ENCODE data around the gene SREBF1. TPM values are rescaled to one million over a fixed set of nuclear protein-coding genes. Genes with fewer than 3 reads are reported as not detected.

Gene SREBF1
- total RNA-seq, 1 experiment from 2014 or later = 360 TPM

GRCh38 chr17:17860766-17861107 is 24.0 kb upstream of the SREBF1 start:
- CTCF ChIA-PET = interaction anchor here (0.6 to 0.9 kb wide), 2 partner anchors 58 to 178 kb away, joined by 3 to 4 read pairs; no protein-coding TSS in a partner anchor
- no peak overlapping the region for H3K4me2 ChIP-seq
- no peaks in the 10 kb centered on the region for H3K36me3 ChIP-seq (ENCODE audit: low read depth)
- H3F3A ChIP-seq (ENCODE audit: insufficient read depth, low read depth) = peaks cover 9% of the 10 kb centered on the region; the same call in 1 of the 2 replicates
- DNase-seq = no peak
- H3K27me3 ChIP-seq (ENCODE audit: insufficient read depth, low read depth) = no peaks in the 10 kb centered on the region
- no peak overlapping the region for H3K27ac ChIP-seq
- H3K9me2 ChIP-seq (ENCODE audit: insufficient read depth) = no peaks in the 10 kb centered on the region
- intact Hi-C loops (cut with micrococcal nuclease; ENCODE audit: unreplicated experiment) = loop anchor here (1.0 to 5.0 kb wide), 6 partner anchors 48 to 503 kb away; partner anchors contain the start of gene RAI1
- peaks cover 13% of the 10 kb centered on the region for H3K4me1 ChIP-seq (replicated peaks; ENCODE audit: insufficient read depth)
- no peaks in the 10 kb centered on the region for H4K20me1 ChIP-seq (ENCODE audit: insufficient read depth)
- H3K79me2 ChIP-seq (ENCODE audit: low read depth) = no peaks in the 10 kb centered on the region
- H3K4me3 ChIP-seq = no peak overlapping the region
- POLR2A ChIA-PET (ENCODE audit: unreplicated experiment) = no interaction called here
- no peaks in the 10 kb centered on the region for H3K9me3 ChIP-seq (ENCODE audit: insufficient read depth, low read depth)
- H2AFZ ChIP-seq = no peak overlapping the region
- BruUV-seq (replicated peaks) = no TSS peak
- TF ChIP-seq EZH2 (IDR thresholded peaks at IDR 0.05; ENCODE audit: low read depth) (no peak), CTCF (conservative IDR thresholded peaks at IDR 0.05) (no peak)

- H3K9me2 ChIP-seq (ENCODE audit: insufficient read depth) = no peaks in the 10 kb centered on the region
- BruUV-seq (replicated peaks) = no TSS peak
- H3F3A ChIP-seq (ENCODE audit: insufficient read depth, low read depth) = peaks cover 10% of the 10 kb centered on the region; the same call in 1 of the 2 replicates
- intact Hi-C loops (cut with micrococcal nuclease; ENCODE audit: unreplicated experiment) = loop anchor here (1.0 to 5.0 kb wide), 6 partner anchors 48 to 503 kb away; partner anchors contain the start of gene RAI1
- no peak overlapping the region for H2AFZ ChIP-seq
- no peak overlapping the region for H3K4me3 ChIP-seq
- H3K27me3 ChIP-seq (ENCODE audit: insufficient read depth, low read depth) = no peaks in the 10 kb centered on the region
- H3K79me2 ChIP-seq (ENCODE audit: low read depth) = no peaks in the 10 kb centered on the region
- no peak overlapping the region for H3K4me2 ChIP-seq
- H3K27ac ChIP-seq = no peak overlapping the region
- peaks cover 19% of the 10 kb centered on the region for H3K4me1 ChIP-seq (replicated peaks; ENCODE audit: insufficient read depth)
- TF ChIP-seq CTCF (conservative IDR thresholded peaks at IDR 0.05) = peak; percentile 98
- no peak for TF ChIP-seq EZH2 (IDR thresholded peaks at IDR 0.05; ENCODE audit: low read depth)
- ChIA-PET POLR2A (ENCODE audit: unreplicated experiment) (no interaction called here), CTCF (interaction anchor here (0.6 to 0.9 kb wide), 3 partner anchors 22 to 59 kb away, joined by 4 to 7 read pairs (median 5); no protein-coding TSS in a partner anchor)
- peak in 1 of 2 experiments; percentile 72 for DNase-seq
- no peaks in the 10 kb centered on the region for H4K20me1 ChIP-seq (ENCODE audit: insufficient read depth)
- H3K9me3 ChIP-seq (ENCODE audit: insufficient read depth, low read depth) = no peaks in the 10 kb centered on the region
- H3K36me3 ChIP-seq (ENCODE audit: low read depth) = no peaks in the 10 kb centered on the region
Observed at GRCh38 chr17:17859909-17860765, 23.4 kb upstream of the SREBF1 start.

- no peaks in the 10 kb centered on the region for H3K9me2 ChIP-seq (ENCODE audit: insufficient read depth)
- no peak overlapping the region for H3K4me2 ChIP-seq
- no peaks in the 10 kb centered on the region for H3K9me3 ChIP-seq (ENCODE audit: insufficient read depth, low read depth)
- POLR2A ChIA-PET (ENCODE audit: unreplicated experiment) = interaction anchor here (0.6 kb wide), 1 partner anchor 32 kb away, joined by 3 read pairs; no protein-coding TSS in a partner anchor
- no peak overlapping the region for H3K27ac ChIP-seq
- peaks cover 29% of the 10 kb centered on the region; the same call in 1 of the 2 replicates for H3F3A ChIP-seq (ENCODE audit: insufficient read depth, low read depth)
- H4K20me1 ChIP-seq (ENCODE audit: insufficient read depth) = no peaks in the 10 kb centered on the region
- CTCF ChIA-PET = interaction anchor here (0.6 kb wide), 1 partner anchor 55 kb away, joined by 14 read pairs; no protein-coding TSS in a partner anchor
- H3K4me3 ChIP-seq = no peak overlapping the region
- H3K79me2 ChIP-seq (ENCODE audit: low read depth) = no peaks in the 10 kb centered on the region
- intact Hi-C loops (cut with micrococcal nuclease; ENCODE audit: unreplicated experiment) = no loop called here
- no peak for DNase-seq
- no peaks in the 10 kb centered on the region for H3K27me3 ChIP-seq (ENCODE audit: insufficient read depth, low read depth)
- TF ChIP-seq EZH2 (IDR thresholded peaks at IDR 0.05; ENCODE audit: low read depth) (no peak), CTCF (conservative IDR thresholded peaks at IDR 0.05) (no peak)
- H2AFZ ChIP-seq = no peak overlapping the region
- peaks cover 46% of the 10 kb centered on the region for H3K4me1 ChIP-seq (replicated peaks; ENCODE audit: insufficient read depth)
- BruUV-seq (replicated peaks) = no TSS peak
- H3K36me3 ChIP-seq (ENCODE audit: low read depth) = no peaks in the 10 kb centered on the region
Observed at GRCh38 chr17:17857496-17857895, 20.7 kb upstream of the SREBF1 start.
